Fibroblast of lung (primary cell): ENCODE results near the gene THSD7B.

ENCODE experiments used
- EZH2 ChIP-seq: IDR thresholded peaks from 2 replicates; pipeline ENCODE4 v1.5.1; 2012; ENCODE audit warnings: low read length, control low read depth, mild to moderate bottlenecking; ENCODE audit errors: missing control alignments
- TF ChIP-seq, protein P1 (sequence below), 2 donors: IDR thresholded peaks in 1 of 2; conservative IDR thresholded peaks in 1 of 2; 1 replicate in 1 of 2; 2 replicates in 1 of 2; pipeline ENCODE4 v1.5.1; 2011 to 2012; ENCODE audit warnings: low read length in 2 of 2, control low read depth in 1 of 2, inconsistent platforms in 1 of 2, low read depth in 1 of 2, mild to moderate bottlenecking in 1 of 2

GRCh38 chr2:137525641-137526190, 760.4 kb downstream of the THSD7B start:
- TF ChIP-seq, protein P1, sequence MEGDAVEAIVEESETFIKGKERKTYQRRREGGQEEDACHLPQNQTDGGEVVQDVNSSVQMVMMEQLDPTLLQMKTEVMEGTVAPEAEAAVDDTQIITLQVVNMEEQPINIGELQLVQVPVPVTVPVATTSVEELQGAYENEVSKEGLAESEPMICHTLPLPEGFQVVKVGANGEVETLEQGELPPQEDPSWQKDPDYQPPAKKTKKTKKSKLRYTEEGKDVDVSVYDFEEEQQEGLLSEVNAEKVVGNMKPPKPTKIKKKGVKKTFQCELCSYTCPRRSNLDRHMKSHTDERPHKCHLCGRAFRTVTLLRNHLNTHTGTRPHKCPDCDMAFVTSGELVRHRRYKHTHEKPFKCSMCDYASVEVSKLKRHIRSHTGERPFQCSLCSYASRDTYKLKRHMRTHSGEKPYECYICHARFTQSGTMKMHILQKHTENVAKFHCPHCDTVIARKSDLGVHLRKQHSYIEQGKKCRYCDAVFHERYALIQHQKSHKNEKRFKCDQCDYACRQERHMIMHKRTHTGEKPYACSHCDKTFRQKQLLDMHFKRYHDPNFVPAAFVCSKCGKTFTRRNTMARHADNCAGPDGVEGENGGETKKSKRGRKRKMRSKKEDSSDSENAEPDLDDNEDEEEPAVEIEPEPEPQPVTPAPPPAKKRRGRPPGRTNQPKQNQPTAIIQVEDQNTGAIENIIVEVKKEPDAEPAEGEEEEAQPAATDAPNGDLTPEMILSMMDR (conservative IDR thresholded peaks at IDR 0.05 in 1 of 2, IDR thresholded peaks at IDR 0.05 in 1 of 2; ENCODE audit: low read depth in 1 of 2, low read length in 2 of 2), result no peak
- TF ChIP-seq EZH2, result no peak
